ENCODE data around the gene HSD17B1. TPM values are rescaled to one million over a fixed set of nuclear protein-coding genes. Genes with fewer than 3 reads are reported as not detected.

HSD17B1 gene
- polyA plus RNA-seq, 1 donor from 2014 or later, result 1.0 TPM

- TF ChIP-seq SMC3 (conservative IDR thresholded peaks at IDR 0.05; ENCODE audit: poor library complexity), result no peak
- TF ChIP-seq EP300 (conservative IDR thresholded peaks at IDR 0.05; ENCODE audit: poor library complexity, severe bottlenecking), result no peak
- no peak for TF ChIP-seq MXI1 (conservative IDR thresholded peaks at IDR 0.05; ENCODE audit: poor library complexity, severe bottlenecking)
- no peak for TF ChIP-seq EZH2 (IDR thresholded peaks at IDR 0.05; ENCODE audit: borderline replicate concordance, insufficient read depth, low read length, poor library complexity, severe bottlenecking)
- TF ChIP-seq POLR2AphosphoS5 (IDR thresholded peaks at IDR 0.05), result no peak
- TF ChIP-seq RAD21 (conservative IDR thresholded peaks at IDR 0.05), result no peak
- no peak for TF ChIP-seq CTCF (IDR thresholded peaks at IDR 0.05; ENCODE audit: poor library complexity, severe bottlenecking)
- TF ChIP-seq REST (IDR thresholded peaks at IDR 0.05; ENCODE audit: borderline replicate concordance), result no peak
- no peak for TF ChIP-seq TAF1 (IDR thresholded peaks at IDR 0.05; ENCODE audit: low read depth)
- no peak overlapping the region for H3K4me3 ChIP-seq (ENCODE audit: low read length)
- no peaks in the 10 kb centered on the region for H3F3A ChIP-seq (ENCODE audit: insufficient read depth, low read length, poor library complexity, severe bottlenecking)
- no peak overlapping the region for H2AFZ ChIP-seq (ENCODE audit: low read depth, low read length)
- no peak overlapping the region for H3K9ac ChIP-seq (ENCODE audit: low read length)
- H3K9me2 ChIP-seq (ENCODE audit: insufficient read depth, low read length), result no peaks in the 10 kb centered on the region
- H4K20me1 ChIP-seq (ENCODE audit: insufficient read depth), result no peaks in the 10 kb centered on the region
- H3K4me2 ChIP-seq (ENCODE audit: low read length), result no peak overlapping the region
- no peaks in the 10 kb centered on the region for H3K27me3 ChIP-seq (ENCODE audit: insufficient read depth, low read depth, low read length)
- H3K79me2 ChIP-seq (replicated peaks; ENCODE audit: insufficient read depth, low read length), result peaks cover 10% of the 10 kb centered on the region
- no peak overlapping the region for H3K27ac ChIP-seq (ENCODE audit: low read length)
- H3K36me3 ChIP-seq (ENCODE audit: insufficient read depth, low read length), result no peaks in the 10 kb centered on the region
- H3K9me3 ChIP-seq (ENCODE audit: low read length), result no peaks in the 10 kb centered on the region
Measured at GRCh38 chr17:42559075-42559474, 6.4 kb downstream of the HSD17B1 start.

- H3K9me2 ChIP-seq (ENCODE audit: insufficient read depth, low read length), result no peaks in the 10 kb centered on the region
- no peaks in the 10 kb centered on the region for H3K9me3 ChIP-seq (ENCODE audit: low read length)
- no peak overlapping the region for H2AFZ ChIP-seq (ENCODE audit: low read depth, low read length)
- H3F3A ChIP-seq (ENCODE audit: insufficient read depth, low read length, poor library complexity, severe bottlenecking), result no peaks in the 10 kb centered on the region
- H3K36me3 ChIP-seq (ENCODE audit: insufficient read depth, low read length), result no peaks in the 10 kb centered on the region
- TF ChIP-seq EP300 (conservative IDR thresholded peaks at IDR 0.05; ENCODE audit: poor library complexity, severe bottlenecking) (no peak), CTCF (IDR thresholded peaks at IDR 0.05; ENCODE audit: poor library complexity, severe bottlenecking) (no peak), EZH2 (IDR thresholded peaks at IDR 0.05; ENCODE audit: borderline replicate concordance, insufficient read depth, low read length, poor library complexity, severe bottlenecking) (no peak), SMC3 (conservative IDR thresholded peaks at IDR 0.05; ENCODE audit: poor library complexity) (no peak), POLR2AphosphoS5 (IDR thresholded peaks at IDR 0.05) (no peak), MXI1 (conservative IDR thresholded peaks at IDR 0.05; ENCODE audit: poor library complexity, severe bottlenecking) (no peak), TAF1 (IDR thresholded peaks at IDR 0.05; ENCODE audit: low read depth) (no peak), RAD21 (conservative IDR thresholded peaks at IDR 0.05) (no peak)
- no peak overlapping the region for H3K9ac ChIP-seq (ENCODE audit: low read length)
- H3K27me3 ChIP-seq (ENCODE audit: insufficient read depth, low read depth, low read length), result no peaks in the 10 kb centered on the region
- no peak overlapping the region for H3K4me3 ChIP-seq (ENCODE audit: low read length)
- H3K79me2 ChIP-seq (replicated peaks; ENCODE audit: insufficient read depth, low read length), result peaks cover 10% of the 10 kb centered on the region
- H3K4me2 ChIP-seq (ENCODE audit: low read length), result no peak overlapping the region
- no peaks in the 10 kb centered on the region for H4K20me1 ChIP-seq (ENCODE audit: insufficient read depth)
- no peak overlapping the region for H3K27ac ChIP-seq (ENCODE audit: low read length)
Measured at GRCh38 chr17:42560246-42560645, 7.5 kb downstream of the HSD17B1 start.

Data from neural cell (in vitro differentiated cells).